IPS-15b (cell line): ENCODE results near the gene PPM1H.
"Not testable (repeated sequence)": the region's sequence is repeated elsewhere in the genome, so short reads cannot be mapped to it uniquely, and the experiment has no call there.

Experiments used
- H3K27me3 ChIP-seq: one replicate; pipeline ENCODE4 v1.6.1; 2013; ENCODE audit warnings: low read length; ENCODE audit not compliant: control insufficient read depth, insufficient read depth
- H3K36me3 ChIP-seq: one replicate; pipeline ENCODE4 v1.6.1; 2013; ENCODE audit warnings: low read length; ENCODE audit not compliant: control insufficient read depth, insufficient read depth
- H3K4me1 ChIP-seq: one replicate; pipeline ENCODE4 v1.6.1; 2013; ENCODE audit warnings: mild to moderate bottlenecking, low read length; ENCODE audit not compliant: control insufficient read depth, insufficient read depth
- H3K4me3 ChIP-seq: one replicate; pipeline ENCODE4 v1.5.1; 2013; ENCODE audit warnings: low read depth, low read length
- H3K9ac ChIP-seq: one replicate; pipeline ENCODE4 v1.6.1; 2013; ENCODE audit warnings: low read depth, mild to moderate bottlenecking, low read length
- H3K9me3 ChIP-seq: one replicate; pipeline ENCODE4 v1.6.1; 2013; ENCODE audit warnings: mild to moderate bottlenecking, low read length; ENCODE audit not compliant: control insufficient read depth, insufficient read depth

The PPM1H gene

GRCh38 chr12:62965700-62966099, 30.8 kb upstream of the PPM1H start:
- not testable (repeated sequence) for H3K4me1 ChIP-seq, H3K36me3 ChIP-seq, H3K9me3 ChIP-seq, H3K4me3 ChIP-seq, H3K27me3 ChIP-seq, H3K9ac ChIP-seq

- H3K9me3 ChIP-seq, H3K27me3 ChIP-seq, H3K36me3 ChIP-seq, H3K4me3 ChIP-seq, H3K9ac ChIP-seq, H3K4me1 ChIP-seq: not testable (repeated sequence)
Observed at GRCh38 chr12:62965242-62965641, 30.3 kb upstream of the PPM1H start.

- H3K9me3 ChIP-seq: no peaks in the 10 kb centered on the region
- peaks cover 2% of the 10 kb centered on the region for H3K4me1 ChIP-seq
- no peaks in the 10 kb centered on the region for H3K36me3 ChIP-seq
- H3K9ac ChIP-seq: no peak overlapping the region
- H3K27me3 ChIP-seq: no peaks in the 10 kb centered on the region
- H3K4me3 ChIP-seq: no peak overlapping the region
Observed at GRCh38 chr12:62963486-62964041, 28.6 kb upstream of the PPM1H start.

- Histone ChIP-seq H3K9ac (no peak overlapping the region), H3K27me3 (no peaks in the 10 kb centered on the region), H3K4me3 (no peak overlapping the region), H3K9me3 (no peaks in the 10 kb centered on the region), H3K4me1 (peaks cover 2% of the 10 kb centered on the region), H3K36me3 (no peaks in the 10 kb centered on the region)
Observed at GRCh38 chr12:62960324-62960723, 25.4 kb upstream of the PPM1H start.

GRCh38 chr12:62959745-62960144, 24.8 kb upstream of the PPM1H start:
- no peak overlapping the region for H3K9ac ChIP-seq
- no peaks in the 10 kb centered on the region for H3K9me3 ChIP-seq
- H3K4me1 ChIP-seq: peaks cover 2% of the 10 kb centered on the region
- no peaks in the 10 kb centered on the region for H3K27me3 ChIP-seq
- H3K4me3 ChIP-seq: no peak overlapping the region
- H3K36me3 ChIP-seq: no peaks in the 10 kb centered on the region

GRCh38 chr12:62957233-62957953, 22.4 kb upstream of the PPM1H start:
- Histone ChIP-seq H3K27me3 (no peaks in the 10 kb centered on the region), H3K36me3 (no peaks in the 10 kb centered on the region), H3K9ac (no peak overlapping the region), H3K4me3 (no peak overlapping the region), H3K4me1 (peaks cover 2% of the 10 kb centered on the region), H3K9me3 (no peaks in the 10 kb centered on the region)

GRCh38 chr12:62955678-62956077, 20.7 kb upstream of the PPM1H start:
- Histone ChIP-seq H3K27me3 (no peaks in the 10 kb centered on the region), H3K36me3 (no peaks in the 10 kb centered on the region), H3K9me3 (no peaks in the 10 kb centered on the region), H3K4me3 (no peak overlapping the region), H3K4me1 (peaks cover 2% of the 10 kb centered on the region), H3K9ac (no peak overlapping the region)

- H3K9ac ChIP-seq: no peak overlapping the region
- H3K4me3 ChIP-seq: no peak overlapping the region
- no peaks in the 10 kb centered on the region for H3K36me3 ChIP-seq
- H3K4me1 ChIP-seq: no peaks in the 10 kb centered on the region
- no peaks in the 10 kb centered on the region for H3K27me3 ChIP-seq
- no peaks in the 10 kb centered on the region for H3K9me3 ChIP-seq
Observed at GRCh38 chr12:62950317-62950716, 15.4 kb upstream of the PPM1H start.

- Histone ChIP-seq H3K4me3 (no peak overlapping the region), H3K36me3 (no peaks in the 10 kb centered on the region), H3K4me1 (no peaks in the 10 kb centered on the region), H3K27me3 (peaks cover 3% of the 10 kb centered on the region), H3K9ac (no peak overlapping the region), H3K9me3 (no peaks in the 10 kb centered on the region)
Observed at GRCh38 chr12:62948123-62948522, 13.2 kb upstream of the PPM1H start.

- H3K4me1 ChIP-seq: peaks cover under 1% of the 10 kb centered on the region
- H3K4me3 ChIP-seq: no peak overlapping the region
- H3K9ac ChIP-seq: no peak overlapping the region
- H3K9me3 ChIP-seq: no peaks in the 10 kb centered on the region
- no peaks in the 10 kb centered on the region for H3K36me3 ChIP-seq
- peaks cover 3% of the 10 kb centered on the region for H3K27me3 ChIP-seq
Observed at GRCh38 chr12:62947364-62947763, 12.4 kb upstream of the PPM1H start.

GRCh38 chr12:62943779-62944395, 8.9 kb upstream of the PPM1H start:
- Histone ChIP-seq H3K9me3 (no peaks in the 10 kb centered on the region), H3K4me1 (peaks cover 2% of the 10 kb centered on the region), H3K4me3 (no peak overlapping the region), H3K9ac (no peak overlapping the region), H3K36me3 (no peaks in the 10 kb centered on the region), H3K27me3 (peaks cover 3% of the 10 kb centered on the region)

GRCh38 chr12:62942316-62942715, 7.4 kb upstream of the PPM1H start:
- not testable (repeated sequence) for H3K36me3 ChIP-seq, H3K4me1 ChIP-seq, H3K27me3 ChIP-seq, H3K4me3 ChIP-seq, H3K9me3 ChIP-seq, H3K9ac ChIP-seq
